H1 (cell line): ENCODE results near the gene CYP46A1. TPM values are rescaled to one million over a fixed set of nuclear protein-coding genes. Genes with fewer than 3 reads are reported as not detected.

Source experiments
- POU5F1 ChIP-seq: IDR thresholded peaks from 2 replicates; pipeline ENCODE4 v1.6.1; 2011; ENCODE audit warnings: low read depth, mild to moderate bottlenecking, low read length, moderate library complexity
- polyA plus RNA-seq, 7 experiments: library from polyadenylated mRNA; depleted of rRNA in 3 of 7; stranded (reverse) in 5 of 7; unstranded in 2 of 7; fragments of >200 nt in 5 of 7; fragments of 200-250 nt in 2 of 7; gene quantifications; 1 replicate in 5 of 7; 2 replicates in 1 of 7; 4 replicates in 1 of 7; pipeline versions ENCODE4 v1.2.1 to v1.2.3, GENCODE V29; 2011 to 2013; ENCODE audit warnings: missing spikeins in 2 of 7, mixed read lengths in 2 of 7
- total RNA-seq: library from RNA; stranded (reverse); fragmentation: NEBNext Ultra II Directional; extraction: Animal tissue kit (Norgen Biotek cat#: 25700); gene quantifications from 2 replicates; pipeline ENCODE4 v1.2.1, GENCODE V29; 2021

Gene CYP46A1
- total and polyA plus RNA-seq, 2 of the 8 experiments (the other 6 are each of a cell fraction or from before 2014, with no cell fraction given): 0.41 to 1.3 TPM

DNA sequence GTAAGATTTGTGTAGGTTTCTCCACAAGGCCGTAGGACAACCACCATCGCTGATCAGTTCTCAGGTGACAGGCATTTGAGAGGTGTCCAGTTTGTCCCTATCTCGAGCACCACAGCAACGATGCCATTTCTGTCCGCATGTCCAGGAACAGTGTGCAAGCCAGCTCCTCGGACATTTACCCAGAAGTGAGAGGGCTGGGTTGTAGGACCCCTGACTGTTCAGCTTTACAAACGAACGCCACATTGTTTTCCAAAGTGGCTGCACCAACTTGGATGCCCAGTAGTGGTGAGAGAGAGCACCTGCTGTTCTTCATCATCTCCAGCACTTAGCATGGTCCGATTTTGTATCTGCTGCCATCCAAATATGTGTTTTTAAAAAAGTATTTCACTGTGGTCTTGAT is 38.6 kb downstream of the CYP46A1 start (continued):
- no peak for TF ChIP-seq POU5F1
